ENCODE measurements around the gene DNAJB12. TPM values are rescaled to one million over a fixed set of nuclear protein-coding genes. Genes with fewer than 3 reads are reported as not detected.
"Not testable (repeated sequence)": the region's sequence is repeated elsewhere in the genome, so short reads cannot be mapped to it uniquely, and the experiment has no call there.

The DNAJB12 gene
- polyA plus RNA-seq, 1 donor (not counting 4 experiments of a cell fraction or from before 2014, with no cell fraction given) = 12.0 TPM

DNA sequence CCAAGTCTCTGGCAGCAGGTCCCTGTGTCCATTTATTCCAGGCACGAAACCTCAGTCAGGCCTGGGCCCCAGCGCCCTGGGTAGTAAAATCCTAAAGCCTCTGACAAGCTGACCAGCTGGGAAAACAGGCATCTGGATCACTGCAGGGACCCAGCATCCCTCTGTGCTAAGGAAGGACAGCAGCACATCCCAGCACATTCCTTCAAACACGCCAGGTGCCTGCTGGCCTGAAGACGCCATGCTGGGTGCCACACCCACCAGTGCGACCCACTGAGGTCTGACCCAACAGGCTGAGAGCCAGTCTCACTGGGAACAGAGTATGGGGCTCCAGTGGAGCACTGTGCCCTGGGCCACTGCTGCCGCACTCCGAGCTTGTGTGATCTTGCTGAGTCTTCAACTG, 6.4 kb downstream of the DNAJB12 start:
- dilution Hi-C loops (cut with MboI; ENCODE audit: extremely low pct_ligation_motif_present, low sequenced_read_pairs) = no loop called here
- no peaks in the 10 kb centered on the region for H3K27me3 ChIP-seq (ENCODE audit: control insufficient read depth, extremely low read depth, insufficient read depth, low read length)
- no peak for FAIRE-seq
- H3K4me2 ChIP-seq (ENCODE audit: control insufficient read depth, extremely low read depth, insufficient read depth, low read depth, low read length) = no peak overlapping the region
- H3K4me1 ChIP-seq (ENCODE audit: control insufficient read depth, extremely low read depth, insufficient read depth, low read length) = peaks cover 5% of the 10 kb centered on the region
- no peak for DNase-seq (ENCODE audit: low read depth, low spot score)
- TF ChIP-seq, protein P1, sequence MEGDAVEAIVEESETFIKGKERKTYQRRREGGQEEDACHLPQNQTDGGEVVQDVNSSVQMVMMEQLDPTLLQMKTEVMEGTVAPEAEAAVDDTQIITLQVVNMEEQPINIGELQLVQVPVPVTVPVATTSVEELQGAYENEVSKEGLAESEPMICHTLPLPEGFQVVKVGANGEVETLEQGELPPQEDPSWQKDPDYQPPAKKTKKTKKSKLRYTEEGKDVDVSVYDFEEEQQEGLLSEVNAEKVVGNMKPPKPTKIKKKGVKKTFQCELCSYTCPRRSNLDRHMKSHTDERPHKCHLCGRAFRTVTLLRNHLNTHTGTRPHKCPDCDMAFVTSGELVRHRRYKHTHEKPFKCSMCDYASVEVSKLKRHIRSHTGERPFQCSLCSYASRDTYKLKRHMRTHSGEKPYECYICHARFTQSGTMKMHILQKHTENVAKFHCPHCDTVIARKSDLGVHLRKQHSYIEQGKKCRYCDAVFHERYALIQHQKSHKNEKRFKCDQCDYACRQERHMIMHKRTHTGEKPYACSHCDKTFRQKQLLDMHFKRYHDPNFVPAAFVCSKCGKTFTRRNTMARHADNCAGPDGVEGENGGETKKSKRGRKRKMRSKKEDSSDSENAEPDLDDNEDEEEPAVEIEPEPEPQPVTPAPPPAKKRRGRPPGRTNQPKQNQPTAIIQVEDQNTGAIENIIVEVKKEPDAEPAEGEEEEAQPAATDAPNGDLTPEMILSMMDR (optimal IDR thresholded peaks at IDR 0.05 in 1 of 3, IDR thresholded peaks at IDR 0.05 in 1 of 3, conservative IDR thresholded peaks at IDR 0.05 in 1 of 3; ENCODE audit: extremely low read depth in 1 of 3, insufficient read depth in 2 of 3, low read length in 3 of 3) = no peak
- TF ChIP-seq EZH2 (IDR thresholded peaks at IDR 0.05; ENCODE audit: low read length) = no peak
- H4K20me1 ChIP-seq (ENCODE audit: control insufficient read depth, extremely low read depth, insufficient read depth, low read length) = no peaks in the 10 kb centered on the region
- no peaks in the 10 kb centered on the region for H3K9me3 ChIP-seq (ENCODE audit: control insufficient read depth, low read depth, low read length)
- H3K4me3 ChIP-seq (ENCODE audit: control insufficient read depth in 2 of 3, extremely low read depth in 1 of 3, insufficient read depth in 2 of 3, low read depth in 1 of 3, low read length in 3 of 3) = no peak overlapping the region
- H3K79me2 ChIP-seq (ENCODE audit: control insufficient read depth, insufficient read depth, low read length) = peaks cover 38% of the 10 kb centered on the region
- no peaks in the 10 kb centered on the region for H3K9me1 ChIP-seq (ENCODE audit: control insufficient read depth, extremely low read depth, insufficient read depth, low read length)
- peaks cover 16 to 21% of the 10 kb centered on the region in 2 experiments for H3K36me3 ChIP-seq (ENCODE audit: control insufficient read depth in 2 of 2, extremely low read depth in 1 of 2, insufficient read depth in 2 of 2, low read length in 2 of 2)
- H3K27ac ChIP-seq (ENCODE audit: control insufficient read depth, insufficient read depth, low read length) = no peak overlapping the region
- no peak overlapping the region for H2AFZ ChIP-seq (ENCODE audit: control insufficient read depth, low read length)
- H3K9ac ChIP-seq (ENCODE audit: control insufficient read depth, extremely low read depth, insufficient read depth, low read length) = no peak overlapping the region

DNA sequence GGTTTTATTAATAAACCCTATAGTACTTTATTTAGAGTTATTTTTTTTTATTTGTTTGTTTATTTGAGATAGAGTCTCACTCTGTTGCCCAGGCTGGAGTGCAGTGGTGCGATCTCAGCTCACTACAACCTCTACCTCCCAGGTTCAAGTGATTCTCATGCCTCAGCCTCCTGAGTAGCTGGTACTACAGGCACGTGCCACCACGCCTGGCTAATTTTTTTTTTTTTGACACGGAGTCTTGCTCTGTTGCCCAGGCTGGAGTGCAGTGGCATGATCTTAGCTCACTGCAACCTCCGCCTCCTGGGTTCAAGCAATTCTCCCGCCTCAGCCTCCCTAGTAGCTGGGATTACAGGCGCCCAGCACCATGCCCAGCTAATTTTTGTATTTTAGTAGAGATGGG, 8.6 kb downstream of the DNAJB12 start:
- FAIRE-seq; H4K20me1 ChIP-seq (ENCODE audit: control insufficient read depth, extremely low read depth, insufficient read depth, low read length); H3K4me1 ChIP-seq (ENCODE audit: control insufficient read depth, extremely low read depth, insufficient read depth, low read length); H3K9ac ChIP-seq (ENCODE audit: control insufficient read depth, extremely low read depth, insufficient read depth, low read length); H3K4me2 ChIP-seq (ENCODE audit: control insufficient read depth, extremely low read depth, insufficient read depth, low read depth, low read length); H3K4me3 ChIP-seq (ENCODE audit: control insufficient read depth in 2 of 3, extremely low read depth in 1 of 3, insufficient read depth in 2 of 3, low read depth in 1 of 3, low read length in 3 of 3); H3K9me3 ChIP-seq (ENCODE audit: control insufficient read depth, low read depth, low read length); H3K9me1 ChIP-seq (ENCODE audit: control insufficient read depth, extremely low read depth, insufficient read depth, low read length); DNase-seq (ENCODE audit: low read depth, low spot score); H3K27me3 ChIP-seq (ENCODE audit: control insufficient read depth, extremely low read depth, insufficient read depth, low read length); H2AFZ ChIP-seq (ENCODE audit: control insufficient read depth, low read length); H3K27ac ChIP-seq (ENCODE audit: control insufficient read depth, insufficient read depth, low read length); dilution Hi-C loops (cut with MboI; ENCODE audit: extremely low pct_ligation_motif_present, low sequenced_read_pairs): not testable (repeated sequence)
- peaks cover 19 to 30% of the 10 kb centered on the region in 2 experiments for H3K36me3 ChIP-seq (ENCODE audit: control insufficient read depth in 2 of 2, extremely low read depth in 1 of 2, insufficient read depth in 2 of 2, low read length in 2 of 2)
- peaks cover 16% of the 10 kb centered on the region for H3K79me2 ChIP-seq (ENCODE audit: control insufficient read depth, insufficient read depth, low read length)

DNA sequence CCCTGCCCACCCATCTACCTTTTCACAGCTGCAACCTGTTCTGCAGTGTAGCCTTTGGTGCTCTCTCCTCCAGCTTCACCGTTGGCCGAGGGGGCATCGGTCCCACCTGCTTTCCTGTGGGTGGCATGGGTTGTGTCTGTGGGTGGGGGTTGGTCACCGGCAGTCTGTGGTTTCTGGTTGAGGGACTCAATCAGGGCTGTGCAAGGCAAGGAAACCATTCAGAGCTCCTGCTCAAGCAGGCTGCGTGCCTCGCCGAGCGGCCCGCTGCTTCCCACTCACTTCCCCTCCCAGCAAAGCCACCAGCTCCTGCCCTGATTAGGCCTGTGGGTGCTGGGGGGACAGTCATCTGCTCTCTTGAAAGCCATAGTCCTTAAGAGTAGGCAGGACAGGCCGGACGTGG, 9.8 kb downstream of the DNAJB12 start:
- Histone ChIP-seq H3K36me3 (ENCODE audit: control insufficient read depth in 2 of 2, extremely low read depth in 1 of 2, insufficient read depth in 2 of 2, low read length in 2 of 2) (peaks cover 18 to 41% of the 10 kb centered on the region in 2 experiments), H3K27ac (ENCODE audit: control insufficient read depth, insufficient read depth, low read length) (no peak overlapping the region), H3K9me3 (ENCODE audit: control insufficient read depth, low read depth, low read length) (no peaks in the 10 kb centered on the region), H3K4me2 (ENCODE audit: control insufficient read depth, extremely low read depth, insufficient read depth, low read depth, low read length) (no peak overlapping the region), H3K27me3 (ENCODE audit: control insufficient read depth, extremely low read depth, insufficient read depth, low read length) (no peaks in the 10 kb centered on the region), H3K9me1 (ENCODE audit: control insufficient read depth, extremely low read depth, insufficient read depth, low read length) (no peaks in the 10 kb centered on the region), H3K79me2 (ENCODE audit: control insufficient read depth, insufficient read depth, low read length) (peaks cover 10% of the 10 kb centered on the region), H3K9ac (ENCODE audit: control insufficient read depth, extremely low read depth, insufficient read depth, low read length) (no peak overlapping the region), H4K20me1 (ENCODE audit: control insufficient read depth, extremely low read depth, insufficient read depth, low read length) (no peaks in the 10 kb centered on the region), H2AFZ (ENCODE audit: control insufficient read depth, low read length) (no peak overlapping the region), H3K4me3 (ENCODE audit: control insufficient read depth in 2 of 3, extremely low read depth in 1 of 3, insufficient read depth in 2 of 3, low read depth in 1 of 3, low read length in 3 of 3) (no peak overlapping the region), H3K4me1 (ENCODE audit: control insufficient read depth, extremely low read depth, insufficient read depth, low read length) (peaks cover 2% of the 10 kb centered on the region)
- TF ChIP-seq, protein P1 (optimal IDR thresholded peaks at IDR 0.05 in 1 of 3, IDR thresholded peaks at IDR 0.05 in 1 of 3, conservative IDR thresholded peaks at IDR 0.05 in 1 of 3; ENCODE audit: extremely low read depth in 1 of 3, insufficient read depth in 2 of 3, low read length in 3 of 3) = no peak
- no peak for TF ChIP-seq EZH2 (IDR thresholded peaks at IDR 0.05; ENCODE audit: low read length)
- dilution Hi-C loops (cut with MboI; ENCODE audit: extremely low pct_ligation_motif_present, low sequenced_read_pairs) = no loop called here
- no peak for DNase-seq (ENCODE audit: low read depth, low spot score)
- no peak for FAIRE-seq

Measured in keratinocyte (primary cell).